Esophagus squamous epithelium (tissue), 5 donors: ENCODE data around the gene ACD. TPM values are rescaled to one million over a fixed set of nuclear protein-coding genes. Genes with fewer than 3 reads are reported as not detected.

Experiments
- DNase-seq: peaks from one replicate; lab custom pipeline; 2025; lab: John Stamatoyannopoulos, UW
- H3K27ac ChIP-seq, 4 donors: fragments of 200-600 bp; sonication (generic); one replicate each; pipeline ENCODE4 v1.5.1; 2016 to 2019; ENCODE audit warnings: mild to moderate bottlenecking in 1 of 4
- H3K27me3 ChIP-seq, 4 donors: fragments of 200-600 bp; sonication (generic); 1 replicate in 3 of 4; 2 replicates in 1 of 4; pipeline versions ENCODE4 v1.5.1 to v1.6.0; 2017 to 2021; ENCODE audit warnings: antibody characterized with exemption in 1 of 4
- H3K36me3 ChIP-seq, 3 donors: fragments of 200-600 bp; sonication (generic); one replicate each; pipeline ENCODE4 v1.5.1; 2016 to 2019
- H3K4me1 ChIP-seq, 3 donors: fragments of 200-600 bp; sonication (generic); one replicate each; pipeline ENCODE4 v1.5.1; 2017 to 2019
- H3K4me3 ChIP-seq, 4 donors: fragments of 200-600 bp; sonication (generic); 1 replicate in 3 of 4; 2 replicates in 1 of 4; pipeline ENCODE4 v1.5.1; 2016 to 2019; ENCODE audit warnings: mild to moderate bottlenecking in 2 of 4, moderate library complexity in 1 of 4
- H3K9me3 ChIP-seq, 3 donors: fragments of 200-600 bp; sonication (generic); one replicate each; pipeline ENCODE4 v1.5.1; 2016 to 2019
- POLR2A ChIP-seq, 4 donors: fragments of 450-650 bp; IDR thresholded peaks; one replicate each; pipeline ENCODE4 v1.6.1; 2017; ENCODE audit warnings: antibody characterized with exemption in 4 of 4, mild to moderate bottlenecking in 4 of 4, moderate library complexity in 3 of 4
- WGBS, 2 donors: methylation state at CpG; one replicate each; pipeline ENCODE4 v1.1.5; 2018; 5-methylcytosine and 5-hydroxymethylcytosine counted together
- intact Hi-C: fragments of 100-400 bp; cut with DNase I; formaldehyde crosslinking; loops from one replicate; pipeline ENCODE4 v1.15.0; 2022
- total RNA-seq, 4 donors: library from RNA; depleted of rRNA; stranded (reverse); fragments of >200 nt; gene quantifications; one replicate each; pipeline ENCODE4 v1.1.0, GENCODE V29; 2016
- TF ChIP-seq, protein P1 (sequence below), 6 experiments: fragments of 450-650 bp in 4 of 6; fragments of 200-600 bp in 2 of 6; sonication (generic) in 2 of 6; IDR thresholded peaks; one replicate each; pipeline ENCODE4 v1.5.1; 2016 to 2019; ENCODE audit warnings: antibody characterized with exemption in 6 of 6, mild to moderate bottlenecking in 4 of 6, moderate library complexity in 4 of 6
- donor health status: DM: yes; HTN: yes; CAD: no.

Gene ACD
- total RNA-seq, 4 donors from 2014 or later, result 5.7 to 18.7 (median 8.8) TPM

- Histone ChIP-seq H3K4me3 (peak overlapping the region; percentile 7 to 65 (median 28)), H3K27me3 (peaks cover 14 to 64% (median 20%) of the 10 kb centered on the region in 4 donors), H3K27ac (peak overlapping the region in 2 of 4 donors; percentile 25 to 63), H3K9me3 (no peaks in the 10 kb centered on the region), H3K36me3 (no peaks in the 10 kb centered on the region), H3K4me1 (peaks cover 11 to 70% (median 14%) of the 10 kb centered on the region in 3 donors)
- TF ChIP-seq POLR2A (IDR thresholded peaks at IDR 0.05), result no peak
- WGBS, 2 donors, result 86 to 100% methylated on average over 3 of the region's 15 CpGs
- no peak for DNase-seq
- intact Hi-C loops, result no loop called here
Observed at GRCh38 chr16:67645397-67646121, 14.5 kb downstream of the ACD start.

GRCh38 chr16:67644038-67644437 lies 16.0 kb downstream of the ACD start:
- Histone ChIP-seq H3K27ac (no peak overlapping the region), H3K9me3 (no peaks in the 10 kb centered on the region), H3K4me1 (peaks cover 11 to 60% (median 14%) of the 10 kb centered on the region in 3 donors), H3K36me3 (peaks cover 2 to 11% (median 6%) of the 10 kb centered on the region in 3 donors), H3K27me3 (peaks cover 11 to 49% (median 15%) of the 10 kb centered on the region in 4 donors), H3K4me3 (no peak overlapping the region)
- no peak for DNase-seq
- intact Hi-C loops, result no loop called here
- WGBS, 2 donors, result 84 to 85% methylated on average over 7 to 9 of the region's 9 CpGs
- TF ChIP-seq, protein P1, sequence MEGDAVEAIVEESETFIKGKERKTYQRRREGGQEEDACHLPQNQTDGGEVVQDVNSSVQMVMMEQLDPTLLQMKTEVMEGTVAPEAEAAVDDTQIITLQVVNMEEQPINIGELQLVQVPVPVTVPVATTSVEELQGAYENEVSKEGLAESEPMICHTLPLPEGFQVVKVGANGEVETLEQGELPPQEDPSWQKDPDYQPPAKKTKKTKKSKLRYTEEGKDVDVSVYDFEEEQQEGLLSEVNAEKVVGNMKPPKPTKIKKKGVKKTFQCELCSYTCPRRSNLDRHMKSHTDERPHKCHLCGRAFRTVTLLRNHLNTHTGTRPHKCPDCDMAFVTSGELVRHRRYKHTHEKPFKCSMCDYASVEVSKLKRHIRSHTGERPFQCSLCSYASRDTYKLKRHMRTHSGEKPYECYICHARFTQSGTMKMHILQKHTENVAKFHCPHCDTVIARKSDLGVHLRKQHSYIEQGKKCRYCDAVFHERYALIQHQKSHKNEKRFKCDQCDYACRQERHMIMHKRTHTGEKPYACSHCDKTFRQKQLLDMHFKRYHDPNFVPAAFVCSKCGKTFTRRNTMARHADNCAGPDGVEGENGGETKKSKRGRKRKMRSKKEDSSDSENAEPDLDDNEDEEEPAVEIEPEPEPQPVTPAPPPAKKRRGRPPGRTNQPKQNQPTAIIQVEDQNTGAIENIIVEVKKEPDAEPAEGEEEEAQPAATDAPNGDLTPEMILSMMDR (IDR thresholded peaks at IDR 0.05), result no peak
- TF ChIP-seq POLR2A (IDR thresholded peaks at IDR 0.05), result no peak

DNA sequence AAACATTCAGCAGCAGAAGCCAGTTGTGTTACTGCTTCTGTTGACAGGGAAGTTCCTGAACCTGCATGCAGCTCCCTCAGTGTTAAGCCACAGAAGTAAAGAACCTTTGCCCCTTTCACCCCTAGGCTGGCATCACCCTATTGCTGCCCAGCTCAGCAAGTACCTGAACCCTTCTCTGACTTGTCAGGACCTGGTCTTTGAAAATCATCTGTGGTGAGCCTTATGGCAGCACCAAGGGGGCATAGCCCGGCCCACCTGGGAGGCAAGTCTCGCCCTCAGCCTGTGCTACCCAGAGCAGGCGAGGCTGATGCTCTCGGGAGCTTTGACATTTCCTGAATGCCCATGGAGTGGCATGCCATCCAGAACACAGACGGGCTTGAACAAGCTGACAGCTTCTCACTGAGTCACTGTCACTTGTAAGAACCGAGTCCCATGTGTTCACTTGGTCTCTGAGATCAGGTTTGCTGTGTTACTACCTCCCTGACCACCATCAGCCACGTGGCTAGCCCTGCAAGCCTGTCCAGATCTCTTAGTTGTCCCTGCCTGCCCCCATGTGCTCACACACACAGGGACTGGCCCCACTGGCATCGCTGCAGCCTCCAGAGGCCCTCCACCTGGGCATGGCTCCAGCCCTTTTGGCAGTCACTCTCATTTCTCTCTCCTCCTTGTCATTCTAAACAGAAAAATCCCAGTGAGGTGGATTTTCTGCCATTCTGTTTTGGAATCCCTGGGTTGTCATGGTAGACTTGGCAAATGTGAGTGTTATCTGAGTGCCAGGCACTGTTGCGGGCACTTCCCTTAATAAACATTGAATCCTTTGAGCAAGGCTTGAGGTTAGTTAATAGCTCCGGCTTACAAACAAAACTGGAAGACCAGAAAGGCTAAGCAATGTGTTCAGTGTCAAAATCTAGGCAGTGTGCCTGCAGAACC lies 18.0 kb downstream of the ACD start:
- 14 to 20% methylated on average over 4 to 10 of the region's 10 CpGs for WGBS, 2 donors
- Histone ChIP-seq H3K27me3 (peaks cover 0 to 29% (median 5%) of the 10 kb centered on the region in 4 donors), H3K27ac (peak overlapping the region in 3 of 4 donors; percentile 32 to 68 (median 34)), H3K4me3 (no peak overlapping the region), H3K4me1 (peaks cover 11 to 40% (median 14%) of the 10 kb centered on the region in 3 donors), H3K36me3 (peaks cover 6 to 31% (median 22%) of the 10 kb centered on the region in 3 donors), H3K9me3 (no peaks in the 10 kb centered on the region)
- TF ChIP-seq, protein P1 (IDR thresholded peaks at IDR 0.05), result no peak
- TF ChIP-seq POLR2A (IDR thresholded peaks at IDR 0.05), result no peak
- intact Hi-C loops, result no loop called here
- DNase-seq, result no peak

- Histone ChIP-seq H3K27me3 (no peaks in the 10 kb centered on the region), H3K4me3 (no peak overlapping the region), H3K27ac (no peak overlapping the region), H3K36me3 (peaks cover 6 to 75% (median 42%) of the 10 kb centered on the region in 3 donors), H3K4me1 (peaks cover 0 to 20% (median 9%) of the 10 kb centered on the region in 3 donors), H3K9me3 (no peaks in the 10 kb centered on the region)
- intact Hi-C loops, result no loop called here
- TF ChIP-seq, protein P1 (IDR thresholded peaks at IDR 0.05), result no peak
- no peak for TF ChIP-seq POLR2A (IDR thresholded peaks at IDR 0.05)
- no peak for DNase-seq
- 83 to 89% methylated on average over 12 of the region's 12 CpGs for WGBS, 2 donors
Observed at GRCh38 chr16:67637625-67638024, 22.4 kb downstream of the ACD start.

- TF ChIP-seq POLR2A (IDR thresholded peaks at IDR 0.05), result no peak
- TF ChIP-seq, protein P1 (IDR thresholded peaks at IDR 0.05), result no peak
- Histone ChIP-seq H3K4me1 (peaks cover 0 to 17% (median 1%) of the 10 kb centered on the region in 3 donors), H3K9me3 (no peaks in the 10 kb centered on the region), H3K27ac (no peak overlapping the region), H3K4me3 (no peak overlapping the region), H3K36me3 (peaks cover 6 to 84% (median 42%) of the 10 kb centered on the region in 3 donors), H3K27me3 (no peaks in the 10 kb centered on the region)
- 92 to 93% methylated on average over 1 to 3 of the region's 8 CpGs for WGBS, 2 donors
- DNase-seq, result no peak
- intact Hi-C loops, result no loop called here
Observed at GRCh38 chr16:67636713-67637112, 23.3 kb downstream of the ACD start.
